Neural cell (in vitro differentiated cells): Measurements from ENCODE around the gene SIGLEC1. TPM values are rescaled to one million over a fixed set of nuclear protein-coding genes. Genes with fewer than 3 reads are reported as not detected.

Experiments used
- H2AFZ ChIP-seq: fragments of 200-600, 300-800 bp; sonication (generic), shearing (Covaris generic); 2 replicates; pipeline ENCODE4 v1.6.0; 2014; ENCODE audit warnings: low read depth, mild to moderate bottlenecking, antibody characterized with exemption, low read length, moderate library complexity
- H3F3A ChIP-seq: fragments of 200-600 bp; shearing (Covaris generic); 2 replicates; pipeline ENCODE4 v1.6.1; 2016; ENCODE audit warnings: mild to moderate bottlenecking, moderate library complexity, mixed read lengths, antibody characterized with exemption, low read length; ENCODE audit not compliant: insufficient read depth, poor library complexity, severe bottlenecking
- H3K27ac ChIP-seq: fragments of 200-600, 300-800 bp; sonication (generic), shearing (Covaris generic); 2 replicates; pipeline ENCODE4 v1.5.1; 2014; ENCODE audit warnings: mild to moderate bottlenecking, low read length, moderate library complexity
- H3K27me3 ChIP-seq: fragments of 300-800, 200-600 bp; sonication (generic), shearing (Covaris generic); 2 replicates; pipeline ENCODE4 v1.6.0; 2014; ENCODE audit warnings: mild to moderate bottlenecking, low read depth, low read length, moderate library complexity; ENCODE audit not compliant: insufficient read depth
- H3K36me3 ChIP-seq: fragments of 300-800, 200-600 bp; sonication (generic), shearing (Covaris generic); 2 replicates; pipeline ENCODE4 v1.5.1; 2014; ENCODE audit warnings: mild to moderate bottlenecking, antibody characterized with exemption, low read length, moderate library complexity; ENCODE audit not compliant: insufficient read depth
- H3K4me2 ChIP-seq: fragments of 300-800, 200-600 bp; sonication (generic), shearing (Covaris generic); 2 replicates; pipeline ENCODE4 v1.6.0; 2014; ENCODE audit warnings: mild to moderate bottlenecking, low read length
- H3K4me3 ChIP-seq: fragments of 300-800, 200-600 bp; sonication (generic), shearing (Covaris generic); 2 replicates; pipeline ENCODE4 v1.5.1; 2014; ENCODE audit warnings: mild to moderate bottlenecking, low read length, moderate library complexity
- H3K79me2 ChIP-seq: fragments of 200-600 bp; shearing (Covaris generic); replicated peaks from 2 replicates; pipeline ENCODE4 v1.6.0; 2014; ENCODE audit warnings: mild to moderate bottlenecking, low read length, moderate library complexity; ENCODE audit not compliant: insufficient read depth
- H3K9ac ChIP-seq: fragments of 300-800, 200-600 bp; sonication (generic), shearing (Covaris generic); 2 replicates; pipeline ENCODE4 v1.6.1; 2016; ENCODE audit warnings: mild to moderate bottlenecking, low read length, mixed read lengths
- H3K9me2 ChIP-seq: fragments of 200-600 bp; shearing (Covaris generic); 2 replicates; pipeline ENCODE4 v1.6.1; 2016; ENCODE audit warnings: mild to moderate bottlenecking, low read length, mixed read lengths; ENCODE audit not compliant: insufficient read depth
- H3K9me3 ChIP-seq: fragments of 200-600, 300-800 bp; sonication (generic), shearing (Covaris generic); 2 replicates; pipeline ENCODE4 v1.6.1; 2016; ENCODE audit warnings: mild to moderate bottlenecking, mixed run types, low read length, moderate library complexity, mixed read lengths
- H4K20me1 ChIP-seq: fragments of 200-600 bp; shearing (Covaris generic); 2 replicates; pipeline ENCODE4 v1.6.1; 2016; ENCODE audit warnings: mild to moderate bottlenecking, mixed run types; ENCODE audit not compliant: insufficient read depth
- EP300 ChIP-seq: fragments of 450-650 bp; conservative IDR thresholded peaks from 2 replicates; pipeline ENCODE4 v1.6.1; 2014; ENCODE audit warnings: antibody characterized with exemption, mild to moderate bottlenecking, moderate library complexity; ENCODE audit not compliant: poor library complexity, severe bottlenecking
- RAD21 ChIP-seq: fragments of 450-650 bp; conservative IDR thresholded peaks from 2 replicates; pipeline ENCODE4 v1.6.1; 2014; ENCODE audit warnings: antibody characterized with exemption, mild to moderate bottlenecking, moderate library complexity
- SMC3 ChIP-seq: fragments of 450-650 bp; conservative IDR thresholded peaks from 2 replicates; pipeline ENCODE4 v1.6.1; 2014; ENCODE audit warnings: antibody characterized with exemption, mild to moderate bottlenecking, moderate library complexity; ENCODE audit not compliant: poor library complexity
- TAF1 ChIP-seq: IDR thresholded peaks from 2 replicates; pipeline ENCODE4 v1.6.1; 2012; ENCODE audit warnings: low read depth
- polyA plus RNA-seq: library from polyadenylated mRNA; depleted of rRNA; stranded (reverse); fragments of >200 nt; gene quantifications from 2 replicates; pipeline ENCODE4 v1.2.3, GENCODE V29; 2014
- TF ChIP-seq, protein P1 (sequence below): fragments of 450-650 bp; IDR thresholded peaks from 2 replicates; pipeline ENCODE4 v1.5.1; 2014; ENCODE audit warnings: antibody characterized with exemption, mild to moderate bottlenecking, moderate library complexity; ENCODE audit not compliant: poor library complexity, severe bottlenecking
- TF ChIP-seq, protein P2 (sequence below): IDR thresholded peaks from 2 replicates; pipeline ENCODE4 v1.6.1; 2012; ENCODE audit warnings: borderline replicate concordance

The SIGLEC1 gene
- polyA plus RNA-seq, 1 donor from 2014 or later, result 0.12 TPM

DNA sequence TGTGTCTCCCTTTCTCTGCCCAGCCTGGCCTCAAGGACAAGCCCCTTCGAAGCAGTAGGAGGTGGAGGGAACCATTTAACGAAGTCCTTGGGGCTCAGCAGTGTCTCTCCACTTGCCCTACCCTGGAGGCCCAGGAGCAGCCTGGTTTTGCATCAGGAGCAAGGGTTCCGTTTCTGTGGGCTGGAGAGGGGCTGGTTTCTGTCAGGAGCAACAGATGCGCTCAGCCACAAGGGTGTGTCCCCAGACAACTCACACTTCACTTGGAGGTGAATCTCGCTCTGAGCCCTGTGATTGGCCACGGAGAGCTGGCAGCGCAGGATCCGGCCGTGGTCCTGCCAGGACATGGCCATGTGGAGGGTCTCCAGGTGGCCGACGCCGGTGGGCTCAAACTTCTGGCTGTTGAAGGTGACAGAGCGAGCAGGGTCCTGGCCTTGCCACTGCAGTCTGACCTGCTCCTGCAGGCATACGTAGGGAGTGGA, 6.9 kb downstream of the SIGLEC1 start:
- Histone ChIP-seq H4K20me1 (no peaks in the 10 kb centered on the region), H3K9ac (no peak overlapping the region), H3K79me2 (no peaks in the 10 kb centered on the region), H3K9me2 (no peaks in the 10 kb centered on the region), H3K27ac (no peak overlapping the region), H3K36me3 (no peaks in the 10 kb centered on the region), H3K4me3 (no peak overlapping the region), H3F3A (no peaks in the 10 kb centered on the region), H2AFZ (no peak overlapping the region), H3K27me3 (no peaks in the 10 kb centered on the region), H3K9me3 (no peaks in the 10 kb centered on the region), H3K4me2 (no peak overlapping the region)
- TF ChIP-seq, protein P1, sequence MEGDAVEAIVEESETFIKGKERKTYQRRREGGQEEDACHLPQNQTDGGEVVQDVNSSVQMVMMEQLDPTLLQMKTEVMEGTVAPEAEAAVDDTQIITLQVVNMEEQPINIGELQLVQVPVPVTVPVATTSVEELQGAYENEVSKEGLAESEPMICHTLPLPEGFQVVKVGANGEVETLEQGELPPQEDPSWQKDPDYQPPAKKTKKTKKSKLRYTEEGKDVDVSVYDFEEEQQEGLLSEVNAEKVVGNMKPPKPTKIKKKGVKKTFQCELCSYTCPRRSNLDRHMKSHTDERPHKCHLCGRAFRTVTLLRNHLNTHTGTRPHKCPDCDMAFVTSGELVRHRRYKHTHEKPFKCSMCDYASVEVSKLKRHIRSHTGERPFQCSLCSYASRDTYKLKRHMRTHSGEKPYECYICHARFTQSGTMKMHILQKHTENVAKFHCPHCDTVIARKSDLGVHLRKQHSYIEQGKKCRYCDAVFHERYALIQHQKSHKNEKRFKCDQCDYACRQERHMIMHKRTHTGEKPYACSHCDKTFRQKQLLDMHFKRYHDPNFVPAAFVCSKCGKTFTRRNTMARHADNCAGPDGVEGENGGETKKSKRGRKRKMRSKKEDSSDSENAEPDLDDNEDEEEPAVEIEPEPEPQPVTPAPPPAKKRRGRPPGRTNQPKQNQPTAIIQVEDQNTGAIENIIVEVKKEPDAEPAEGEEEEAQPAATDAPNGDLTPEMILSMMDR, result no peak
- TF ChIP-seq TAF1 (no peak), EP300 (no peak), RAD21 (no peak)
- TF ChIP-seq, protein P2, sequence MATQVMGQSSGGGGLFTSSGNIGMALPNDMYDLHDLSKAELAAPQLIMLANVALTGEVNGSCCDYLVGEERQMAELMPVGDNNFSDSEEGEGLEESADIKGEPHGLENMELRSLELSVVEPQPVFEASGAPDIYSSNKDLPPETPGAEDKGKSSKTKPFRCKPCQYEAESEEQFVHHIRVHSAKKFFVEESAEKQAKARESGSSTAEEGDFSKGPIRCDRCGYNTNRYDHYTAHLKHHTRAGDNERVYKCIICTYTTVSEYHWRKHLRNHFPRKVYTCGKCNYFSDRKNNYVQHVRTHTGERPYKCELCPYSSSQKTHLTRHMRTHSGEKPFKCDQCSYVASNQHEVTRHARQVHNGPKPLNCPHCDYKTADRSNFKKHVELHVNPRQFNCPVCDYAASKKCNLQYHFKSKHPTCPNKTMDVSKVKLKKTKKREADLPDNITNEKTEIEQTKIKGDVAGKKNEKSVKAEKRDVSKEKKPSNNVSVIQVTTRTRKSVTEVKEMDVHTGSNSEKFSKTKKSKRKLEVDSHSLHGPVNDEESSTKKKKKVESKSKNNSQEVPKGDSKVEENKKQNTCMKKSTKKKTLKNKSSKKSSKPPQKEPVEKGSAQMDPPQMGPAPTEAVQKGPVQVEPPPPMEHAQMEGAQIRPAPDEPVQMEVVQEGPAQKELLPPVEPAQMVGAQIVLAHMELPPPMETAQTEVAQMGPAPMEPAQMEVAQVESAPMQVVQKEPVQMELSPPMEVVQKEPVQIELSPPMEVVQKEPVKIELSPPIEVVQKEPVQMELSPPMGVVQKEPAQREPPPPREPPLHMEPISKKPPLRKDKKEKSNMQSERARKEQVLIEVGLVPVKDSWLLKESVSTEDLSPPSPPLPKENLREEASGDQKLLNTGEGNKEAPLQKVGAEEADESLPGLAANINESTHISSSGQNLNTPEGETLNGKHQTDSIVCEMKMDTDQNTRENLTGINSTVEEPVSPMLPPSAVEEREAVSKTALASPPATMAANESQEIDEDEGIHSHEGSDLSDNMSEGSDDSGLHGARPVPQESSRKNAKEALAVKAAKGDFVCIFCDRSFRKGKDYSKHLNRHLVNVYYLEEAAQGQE, result no peak

DNA sequence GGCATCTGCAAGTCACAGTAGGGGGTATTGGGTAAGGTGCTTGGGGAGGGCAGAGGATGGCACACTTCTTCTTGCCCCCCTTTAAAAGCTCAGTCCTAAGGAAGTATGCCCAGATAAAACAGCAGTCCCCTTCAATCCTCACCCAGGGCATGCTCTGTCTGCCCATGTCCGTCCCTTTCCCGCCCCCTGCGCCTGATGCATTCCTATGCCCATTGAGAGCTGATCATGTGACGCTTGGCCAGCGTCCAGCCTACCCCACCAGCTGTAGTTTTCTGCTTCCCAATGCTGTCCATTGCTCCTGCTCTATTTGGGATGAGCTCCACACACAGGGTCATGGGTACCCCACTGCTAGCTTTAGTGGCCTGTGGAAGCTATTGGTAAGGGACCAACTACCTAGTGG, 8.3 kb downstream of the SIGLEC1 start:
- Histone ChIP-seq H3F3A (no peaks in the 10 kb centered on the region), H3K9me2 (no peaks in the 10 kb centered on the region), H3K4me3 (no peak overlapping the region), H3K79me2 (no peaks in the 10 kb centered on the region), H3K9ac (no peak overlapping the region), H3K9me3 (no peaks in the 10 kb centered on the region), H3K27me3 (no peaks in the 10 kb centered on the region), H4K20me1 (no peaks in the 10 kb centered on the region), H3K4me2 (no peak overlapping the region), H3K27ac (no peak overlapping the region), H2AFZ (no peak overlapping the region), H3K36me3 (no peaks in the 10 kb centered on the region)
- no peak for TF ChIP-seq EP300
- no peak for TF ChIP-seq SMC3
- no peak for TF ChIP-seq RAD21
- TF ChIP-seq TAF1, result no peak
- TF ChIP-seq, protein P2, result no peak
